NT2/D1 (cell line): ENCODE measurements around the gene ARG1.

Experiments used
- DNase-seq: peaks from one replicate; pipeline ENCODE4 v3.0.0-alpha.2; 2011; ENCODE audit warnings: low read depth, low spot score
- H3K27me3 ChIP-seq: 2 replicates; pipeline ENCODE4 v1.6.0; 2011; ENCODE audit warnings: mild to moderate bottlenecking; ENCODE audit not compliant: insufficient read length, insufficient read depth
- H3K36me3 ChIP-seq: 2 replicates; pipeline ENCODE4 v1.6.1; 2011; ENCODE audit warnings: mild to moderate bottlenecking, low read length, mixed read lengths; ENCODE audit not compliant: insufficient read depth, insufficient read length
- H3K4me1 ChIP-seq: 2 replicates; pipeline ENCODE4 v1.5.1; 2011; ENCODE audit not compliant: insufficient read depth, insufficient read length
- H3K4me3 ChIP-seq: 2 replicates; pipeline ENCODE4 v1.5.1; 2011; ENCODE audit warnings: low read depth; ENCODE audit not compliant: insufficient read length
- H3K9ac ChIP-seq: 2 replicates; pipeline ENCODE4 v1.6.0; 2011; ENCODE audit warnings: low read depth; ENCODE audit not compliant: insufficient read length
- H3K9me3 ChIP-seq: 2 replicates; pipeline ENCODE4 v1.5.1; 2011; ENCODE audit warnings: mild to moderate bottlenecking, low read length; ENCODE audit not compliant: insufficient read depth
- SUZ12 ChIP-seq: IDR thresholded peaks from 2 replicates; pipeline ENCODE4 v1.6.1; 2011; ENCODE audit not compliant: insufficient read length, insufficient read depth; ENCODE audit errors: extremely low read depth
- YY1 ChIP-seq: IDR thresholded peaks from 2 replicates; pipeline ENCODE4 v1.6.1; 2011; ENCODE audit not compliant: insufficient read length, insufficient read depth
- ZNF274 ChIP-seq: IDR thresholded peaks from 2 replicates; pipeline ENCODE4 v1.6.1; 2011; ENCODE audit warnings: mild to moderate bottlenecking, low read depth, low read length

The ARG1 gene

GRCh38 chr6:131586543-131586942 lies 13.5 kb downstream of the ARG1 start:
- no peaks in the 10 kb centered on the region for H3K9me3 ChIP-seq
- no peak overlapping the region for H3K9ac ChIP-seq
- H3K36me3 ChIP-seq = peaks cover 58% of the 10 kb centered on the region
- no peaks in the 10 kb centered on the region for H3K27me3 ChIP-seq
- DNase-seq = no peak
- H3K4me1 ChIP-seq = no peaks in the 10 kb centered on the region
- H3K4me3 ChIP-seq = no peak overlapping the region
- TF ChIP-seq SUZ12 = no peak
- no peak for TF ChIP-seq YY1
- TF ChIP-seq ZNF274 = no peak

GRCh38 chr6:131587909-131588308 lies 14.9 kb downstream of the ARG1 start:
- no peaks in the 10 kb centered on the region for H3K4me1 ChIP-seq
- no peaks in the 10 kb centered on the region for H3K9me3 ChIP-seq
- H3K36me3 ChIP-seq = peaks cover 65% of the 10 kb centered on the region
- H3K9ac ChIP-seq = no peak overlapping the region
- DNase-seq = no peak
- TF ChIP-seq ZNF274 = no peak
- TF ChIP-seq YY1 = no peak
- no peak for TF ChIP-seq SUZ12
- no peak overlapping the region for H3K4me3 ChIP-seq
- H3K27me3 ChIP-seq = no peaks in the 10 kb centered on the region

GRCh38 chr6:131588643-131589042 lies 15.6 kb downstream of the ARG1 start:
- DNase-seq = no peak
- TF ChIP-seq ZNF274 = no peak
- no peak for TF ChIP-seq YY1
- TF ChIP-seq SUZ12 = no peak
- Histone ChIP-seq H3K27me3 (no peaks in the 10 kb centered on the region), H3K9me3 (no peaks in the 10 kb centered on the region), H3K36me3 (peaks cover 62% of the 10 kb centered on the region), H3K4me3 (no peak overlapping the region), H3K4me1 (no peaks in the 10 kb centered on the region), H3K9ac (no peak overlapping the region)

GRCh38 chr6:131592935-131593334 lies 19.9 kb downstream of the ARG1 start:
- TF ChIP-seq ZNF274 = no peak
- no peak for TF ChIP-seq SUZ12
- no peak for TF ChIP-seq YY1
- Histone ChIP-seq H3K4me1 (no peaks in the 10 kb centered on the region), H3K27me3 (no peaks in the 10 kb centered on the region), H3K9me3 (no peaks in the 10 kb centered on the region), H3K9ac (no peak overlapping the region), H3K36me3 (peaks cover 72% of the 10 kb centered on the region), H3K4me3 (no peak overlapping the region)
- DNase-seq = no peak

- peaks cover 74% of the 10 kb centered on the region for H3K36me3 ChIP-seq
- no peak for DNase-seq
These were observed 21.0 kb downstream of the ARG1 start for GRCh38 chr6:131594074-131594473.

GRCh38 chr6:131597446-131597845 lies 24.4 kb downstream of the ARG1 start:
- Histone ChIP-seq H3K9ac (no peak overlapping the region), H3K36me3 (peaks cover 75% of the 10 kb centered on the region), H3K4me1 (no peaks in the 10 kb centered on the region), H3K9me3 (no peaks in the 10 kb centered on the region), H3K4me3 (no peak overlapping the region), H3K27me3 (no peaks in the 10 kb centered on the region)
- TF ChIP-seq SUZ12 = no peak
- no peak for TF ChIP-seq ZNF274
- no peak for TF ChIP-seq YY1
- no peak for DNase-seq

More at GRCh38 chr6:131594074-131594473, 21.0 kb downstream of the ARG1 start:
- Histone ChIP-seq H3K9me3 (no peaks in the 10 kb centered on the region), H3K9ac (no peak overlapping the region), H3K4me1 (no peaks in the 10 kb centered on the region), H3K27me3 (no peaks in the 10 kb centered on the region), H3K4me3 (no peak overlapping the region)
- no peak for TF ChIP-seq ZNF274
- no peak for TF ChIP-seq SUZ12

GRCh38 chr6:131600716-131601115 lies 27.7 kb downstream of the ARG1 start:
- H3K27me3 ChIP-seq = no peaks in the 10 kb centered on the region
- no peak for TF ChIP-seq SUZ12
- no peak for TF ChIP-seq YY1
- no peak for TF ChIP-seq ZNF274
- no peak for DNase-seq
- peaks cover 72% of the 10 kb centered on the region for H3K36me3 ChIP-seq
- H3K9me3 ChIP-seq = no peaks in the 10 kb centered on the region
- no peak overlapping the region for H3K4me3 ChIP-seq
- no peak overlapping the region for H3K9ac ChIP-seq
- H3K4me1 ChIP-seq = no peaks in the 10 kb centered on the region
